Neural cell (in vitro differentiated cells): ENCODE results near the gene AXL.

Source experiments
- EP300 ChIP-seq: fragments of 450-650 bp; conservative IDR thresholded peaks from 2 replicates; pipeline ENCODE4 v1.6.1; 2014; ENCODE audit warnings: antibody characterized with exemption, mild to moderate bottlenecking, moderate library complexity; ENCODE audit not compliant: poor library complexity, severe bottlenecking
- MXI1 ChIP-seq: fragments of 450-650 bp; conservative IDR thresholded peaks from 2 replicates; pipeline ENCODE4 v1.6.1; 2014; ENCODE audit warnings: antibody characterized with exemption, mild to moderate bottlenecking; ENCODE audit not compliant: poor library complexity, severe bottlenecking
- POLR2AphosphoS5 ChIP-seq: IDR thresholded peaks from 2 replicates; pipeline ENCODE4 v1.6.1; 2012
- RAD21 ChIP-seq: fragments of 450-650 bp; conservative IDR thresholded peaks from 2 replicates; pipeline ENCODE4 v1.6.1; 2014; ENCODE audit warnings: antibody characterized with exemption, mild to moderate bottlenecking, moderate library complexity
- REST ChIP-seq: IDR thresholded peaks from 2 replicates; pipeline ENCODE4 v1.6.1; 2012; ENCODE audit warnings: borderline replicate concordance
- TF ChIP-seq, protein P1 (sequence below): fragments of 450-650 bp; IDR thresholded peaks from 2 replicates; pipeline ENCODE4 v1.5.1; 2014; ENCODE audit warnings: antibody characterized with exemption, mild to moderate bottlenecking, moderate library complexity; ENCODE audit not compliant: poor library complexity, severe bottlenecking

DNA sequence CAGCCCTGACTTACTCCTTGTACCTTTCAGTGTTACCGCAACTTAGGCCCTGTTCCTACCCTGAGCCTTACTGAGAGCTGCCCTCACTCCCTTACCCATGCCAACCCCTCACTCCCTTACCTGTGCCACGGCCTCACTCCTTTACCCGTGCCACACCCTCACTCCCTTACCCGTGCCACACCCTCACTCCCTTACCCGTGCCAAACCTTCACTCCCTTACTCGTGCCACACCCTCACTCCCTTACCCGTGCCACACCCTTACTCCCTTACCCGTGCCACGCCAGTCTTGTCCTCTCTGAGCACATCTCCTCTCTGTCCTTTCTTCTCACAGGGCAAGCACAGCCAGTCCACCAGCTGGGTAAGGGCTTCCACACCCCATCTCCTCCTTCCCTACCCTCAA lies 20.3 kb downstream of the AXL start:
- no peak for TF ChIP-seq RAD21
- TF ChIP-seq, protein P1, sequence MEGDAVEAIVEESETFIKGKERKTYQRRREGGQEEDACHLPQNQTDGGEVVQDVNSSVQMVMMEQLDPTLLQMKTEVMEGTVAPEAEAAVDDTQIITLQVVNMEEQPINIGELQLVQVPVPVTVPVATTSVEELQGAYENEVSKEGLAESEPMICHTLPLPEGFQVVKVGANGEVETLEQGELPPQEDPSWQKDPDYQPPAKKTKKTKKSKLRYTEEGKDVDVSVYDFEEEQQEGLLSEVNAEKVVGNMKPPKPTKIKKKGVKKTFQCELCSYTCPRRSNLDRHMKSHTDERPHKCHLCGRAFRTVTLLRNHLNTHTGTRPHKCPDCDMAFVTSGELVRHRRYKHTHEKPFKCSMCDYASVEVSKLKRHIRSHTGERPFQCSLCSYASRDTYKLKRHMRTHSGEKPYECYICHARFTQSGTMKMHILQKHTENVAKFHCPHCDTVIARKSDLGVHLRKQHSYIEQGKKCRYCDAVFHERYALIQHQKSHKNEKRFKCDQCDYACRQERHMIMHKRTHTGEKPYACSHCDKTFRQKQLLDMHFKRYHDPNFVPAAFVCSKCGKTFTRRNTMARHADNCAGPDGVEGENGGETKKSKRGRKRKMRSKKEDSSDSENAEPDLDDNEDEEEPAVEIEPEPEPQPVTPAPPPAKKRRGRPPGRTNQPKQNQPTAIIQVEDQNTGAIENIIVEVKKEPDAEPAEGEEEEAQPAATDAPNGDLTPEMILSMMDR: no peak
- TF ChIP-seq MXI1: no peak
- no peak for TF ChIP-seq REST
- no peak for TF ChIP-seq EP300
- no peak for TF ChIP-seq POLR2AphosphoS5
